Femur (tissue), 1 donor: ENCODE measurements around the gene PLCB2.

Experiments used
- DNase-seq: peaks from one replicate; pipeline ENCODE4 v3.0.0-alpha.2; 2017

The PLCB2 gene

GRCh38 chr15:40301467-40302179 lies 6.1 kb downstream of the PLCB2 start:
- no peak for DNase-seq

- no peak for DNase-seq
Observed at GRCh38 chr15:40300771-40301170, 7.0 kb downstream of the PLCB2 start.

- DNase-seq, result no peak
Observed at GRCh38 chr15:40300367-40300766, 7.4 kb downstream of the PLCB2 start.

- DNase-seq, result no peak
Observed at GRCh38 chr15:40298216-40298935, 9.4 kb downstream of the PLCB2 start.

GRCh38 chr15:40297356-40297755 lies 10.4 kb downstream of the PLCB2 start:
- DNase-seq, result no peak

- no peak for DNase-seq
Observed at GRCh38 chr15:40296561-40297230, 11.0 kb downstream of the PLCB2 start.

- no peak for DNase-seq
Observed at GRCh38 chr15:40295877-40296560, 11.7 kb downstream of the PLCB2 start.

- DNase-seq, result no peak
Observed at GRCh38 chr15:40295297-40295696, 12.4 kb downstream of the PLCB2 start.

GRCh38 chr15:40293905-40294895 lies 13.5 kb downstream of the PLCB2 start:
- no peak for DNase-seq

- no peak for DNase-seq
Observed at GRCh38 chr15:40293006-40293405, 14.7 kb downstream of the PLCB2 start.

- no peak for DNase-seq
Observed at GRCh38 chr15:40292246-40292645, 15.5 kb downstream of the PLCB2 start.

- peak; percentile 67 for DNase-seq
Observed at GRCh38 chr15:40290918-40291574, 16.7 kb downstream of the PLCB2 start.

- no peak for DNase-seq
Observed at GRCh38 chr15:40290545-40290917, 17.2 kb downstream of the PLCB2 start.

- no peak for DNase-seq
Observed at GRCh38 chr15:40289140-40289775, 18.5 kb downstream of the PLCB2 start.

GRCh38 chr15:40287968-40288367 lies 19.8 kb downstream of the PLCB2 start:
- no peak for DNase-seq

GRCh38 chr15:40287505-40287904 lies 20.2 kb downstream of the PLCB2 start:
- no peak for DNase-seq

GRCh38 chr15:40286794-40287193 lies 20.9 kb downstream of the PLCB2 start:
- DNase-seq, result no peak

GRCh38 chr15:40286061-40286532 lies 21.6 kb downstream of the PLCB2 start:
- no peak for DNase-seq

GRCh38 chr15:40285554-40286011 lies 22.2 kb downstream of the PLCB2 start:
- no peak for DNase-seq

- DNase-seq, result no peak
Observed at GRCh38 chr15:40285151-40285550, 22.6 kb downstream of the PLCB2 start.
